Spleen (tissue), 7 donors: Measurements from ENCODE around the gene FUT8.

Experiments
- POLR2A ChIP-seq, 3 donors: fragments of 450-650 bp; IDR thresholded peaks; one replicate each; pipeline ENCODE4 v1.5.1; 2017; ENCODE audit warnings: antibody characterized with exemption in 3 of 3, mild to moderate bottlenecking in 1 of 3
- TF ChIP-seq, protein P1 (sequence below), 11 experiments: fragments of 200-600 bp in 7 of 11; fragments of 450-650 bp in 4 of 11; sonication (generic) in 4 of 11; IDR thresholded peaks in 8 of 11; conservative IDR thresholded peaks in 3 of 11; 1 replicate in 7 of 11; 2 replicates in 4 of 11; pipeline versions ENCODE4 v1.4.0 to v1.8.0; 2016 to 2021; ENCODE audit warnings: antibody characterized with exemption in 11 of 11, inconsistent platforms in 4 of 11, mild to moderate bottlenecking in 1 of 11
- donor health status: DM: no; HTN: no; CAD: no; lungs with moderate emphysema.
- donor health status: DM: no; HTN: no; CAD: no.
- donor health status: DM: no; HTN: no; CAD: no.

GRCh38 chr14:65580973-65581372, 168.4 kb downstream of the FUT8 start:
- no peak for TF ChIP-seq POLR2A (IDR thresholded peaks at IDR 0.05)
- TF ChIP-seq, protein P1, sequence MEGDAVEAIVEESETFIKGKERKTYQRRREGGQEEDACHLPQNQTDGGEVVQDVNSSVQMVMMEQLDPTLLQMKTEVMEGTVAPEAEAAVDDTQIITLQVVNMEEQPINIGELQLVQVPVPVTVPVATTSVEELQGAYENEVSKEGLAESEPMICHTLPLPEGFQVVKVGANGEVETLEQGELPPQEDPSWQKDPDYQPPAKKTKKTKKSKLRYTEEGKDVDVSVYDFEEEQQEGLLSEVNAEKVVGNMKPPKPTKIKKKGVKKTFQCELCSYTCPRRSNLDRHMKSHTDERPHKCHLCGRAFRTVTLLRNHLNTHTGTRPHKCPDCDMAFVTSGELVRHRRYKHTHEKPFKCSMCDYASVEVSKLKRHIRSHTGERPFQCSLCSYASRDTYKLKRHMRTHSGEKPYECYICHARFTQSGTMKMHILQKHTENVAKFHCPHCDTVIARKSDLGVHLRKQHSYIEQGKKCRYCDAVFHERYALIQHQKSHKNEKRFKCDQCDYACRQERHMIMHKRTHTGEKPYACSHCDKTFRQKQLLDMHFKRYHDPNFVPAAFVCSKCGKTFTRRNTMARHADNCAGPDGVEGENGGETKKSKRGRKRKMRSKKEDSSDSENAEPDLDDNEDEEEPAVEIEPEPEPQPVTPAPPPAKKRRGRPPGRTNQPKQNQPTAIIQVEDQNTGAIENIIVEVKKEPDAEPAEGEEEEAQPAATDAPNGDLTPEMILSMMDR (IDR thresholded peaks at IDR 0.05 in 8 of 11, conservative IDR thresholded peaks at IDR 0.05 in 3 of 11): no peak
